ENCODE data around the gene CEP55. TPM values are rescaled to one million over a fixed set of nuclear protein-coding genes. Genes with fewer than 3 reads are reported as not detected.
"Not testable (repeated sequence)": the region's sequence is repeated elsewhere in the genome, so short reads cannot be mapped to it uniquely, and the experiment has no call there.

CEP55 gene
- total RNA-seq, 1 donor from 2014 or later, result 0.59 TPM

GRCh38 chr10:93467635-93468034, 28.8 kb upstream of the CEP55 start:
- DNase-seq; ATAC-seq (ENCODE audit: poor library complexity): not testable (repeated sequence)

DNA sequence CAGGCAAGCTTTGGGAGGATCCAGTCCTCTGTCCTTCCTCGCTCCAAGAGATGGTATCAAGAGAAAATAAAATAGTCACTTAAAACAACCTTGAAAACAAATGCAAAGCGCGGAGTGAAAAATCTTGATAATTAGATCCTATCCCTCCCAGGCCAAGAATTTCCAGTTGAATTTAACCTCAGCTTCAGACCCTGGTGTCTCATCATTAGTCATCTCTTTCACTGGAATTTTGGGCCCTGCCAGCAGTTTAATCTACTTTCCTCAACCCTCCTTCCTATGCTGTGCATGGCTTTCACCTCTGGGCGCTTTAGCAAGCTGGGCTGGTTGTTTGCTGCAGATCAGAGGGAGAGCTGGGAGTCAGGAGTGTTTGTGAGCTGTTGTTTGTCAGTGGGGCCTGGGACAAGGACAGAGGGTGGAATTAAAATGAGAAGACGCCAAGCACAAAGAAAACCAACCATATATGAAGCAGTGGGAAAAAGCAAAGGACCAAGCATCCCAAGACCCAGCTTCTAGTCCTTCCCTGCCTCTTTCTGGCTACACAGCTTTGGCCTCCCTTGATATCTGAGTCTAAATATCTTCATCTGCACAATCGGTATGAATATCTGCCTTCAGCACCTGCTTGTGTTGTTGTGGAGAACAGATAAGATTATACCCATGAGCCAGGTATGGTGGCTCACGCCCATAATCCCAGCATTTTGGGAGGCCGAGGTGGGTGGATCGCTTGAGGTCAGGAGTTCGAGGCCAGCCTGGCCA, 27.8 kb upstream of the CEP55 start:
- intact Hi-C loops (cut with DNase I), result no loop called here
- DNase-seq, result no peak
- ATAC-seq (ENCODE audit: poor library complexity), result no peak

More at GRCh38 chr10:93467635-93468034, 28.8 kb upstream of the CEP55 start:
- intact Hi-C loops (cut with DNase I), result not testable (repeated sequence)

GRCh38 chr10:93469454-93469853, 27.0 kb upstream of the CEP55 start:
- ATAC-seq (ENCODE audit: poor library complexity) (no peak), DNase-seq (no peak)
- intact Hi-C loops (cut with DNase I), result no loop called here

GRCh38 chr10:93471110-93471651, 25.2 kb upstream of the CEP55 start:
- DNase-seq, result no peak
- peak; percentile 16 for ATAC-seq (ENCODE audit: poor library complexity)
- intact Hi-C loops (cut with DNase I), result no loop called here

- intact Hi-C loops (cut with DNase I), result no loop called here
- no peak for ATAC-seq (ENCODE audit: poor library complexity)
- no peak for DNase-seq
These were observed 23.3 kb upstream of the CEP55 start for GRCh38 chr10:93473161-93473560.

DNA sequence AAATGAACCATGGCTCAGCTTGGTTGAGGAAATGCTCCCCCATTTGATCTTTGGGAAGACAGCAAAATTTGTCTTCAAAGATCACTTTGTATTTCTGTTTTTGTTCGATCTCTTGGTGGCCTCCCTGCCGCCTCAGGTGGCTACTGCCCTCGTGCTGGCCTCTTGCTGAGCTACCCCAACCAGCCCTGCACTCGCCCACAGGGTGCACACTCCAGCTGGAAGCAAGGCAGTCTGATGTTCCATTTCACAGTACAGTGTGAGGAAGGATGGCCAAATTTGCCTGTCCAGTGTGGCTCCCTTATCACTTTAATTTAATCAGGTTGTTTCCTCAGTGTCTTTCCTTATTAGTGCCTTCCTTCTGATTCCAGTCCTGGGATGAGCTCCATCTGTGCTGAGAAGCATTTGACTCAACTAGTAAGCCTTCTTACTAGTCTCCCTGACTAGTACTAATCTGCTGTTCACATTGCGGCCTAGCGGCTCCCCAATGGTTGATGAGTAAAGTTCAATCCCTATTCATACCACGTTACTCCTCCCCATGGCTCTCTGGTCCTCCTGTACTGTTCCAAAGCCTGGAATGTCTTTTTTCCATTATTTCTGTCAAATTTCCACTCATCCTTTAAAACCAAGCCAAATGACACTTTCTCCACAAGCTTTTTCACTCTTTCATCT, 22.5 kb upstream of the CEP55 start:
- intact Hi-C loops (cut with DNase I), result no loop called here
- ATAC-seq (ENCODE audit: poor library complexity) (no peak), DNase-seq (no peak)

DNA sequence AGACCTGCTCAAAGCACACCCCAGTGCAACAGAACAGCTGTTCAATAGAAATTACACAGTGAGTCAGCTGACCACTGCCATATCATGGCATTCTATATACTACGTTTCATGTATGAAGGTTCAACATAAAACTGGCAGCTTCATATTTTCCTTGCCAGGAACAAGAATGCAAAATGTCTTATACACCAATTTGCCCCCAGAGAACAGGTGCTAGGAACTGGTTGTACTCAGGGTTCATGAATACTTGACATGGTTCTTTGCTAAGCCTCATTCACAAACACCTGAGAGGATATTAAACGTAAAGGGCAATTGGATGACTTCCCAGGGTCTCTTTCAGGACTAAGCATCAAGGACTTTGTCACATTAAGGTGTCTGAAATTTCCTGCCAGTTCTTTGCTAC, 21.2 kb upstream of the CEP55 start:
- ATAC-seq (ENCODE audit: poor library complexity) (no peak), DNase-seq (no peak)
- intact Hi-C loops (cut with DNase I), result no loop called here

DNA sequence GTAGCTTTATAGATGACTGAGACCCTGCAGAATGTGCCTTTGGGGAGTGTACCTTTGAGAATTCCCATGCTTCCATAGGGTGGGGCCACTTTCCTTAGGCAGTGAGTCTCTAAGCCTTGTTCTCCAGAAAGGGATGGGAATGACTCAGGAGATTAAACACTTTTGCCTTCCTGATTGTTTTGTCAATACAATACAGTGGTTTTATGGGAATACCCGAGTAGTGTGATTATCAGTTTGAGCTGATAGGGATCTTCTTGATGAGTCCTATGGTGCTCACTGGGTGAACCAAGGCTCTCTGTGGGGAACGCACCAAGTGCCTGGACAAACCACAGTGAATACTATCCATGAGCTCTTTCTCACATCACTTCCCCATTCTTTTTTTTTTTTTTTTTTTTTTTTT, 20.5 kb upstream of the CEP55 start:
- DNase-seq (no peak), ATAC-seq (ENCODE audit: poor library complexity) (no peak)
- intact Hi-C loops (cut with DNase I), result no loop called here

DNA sequence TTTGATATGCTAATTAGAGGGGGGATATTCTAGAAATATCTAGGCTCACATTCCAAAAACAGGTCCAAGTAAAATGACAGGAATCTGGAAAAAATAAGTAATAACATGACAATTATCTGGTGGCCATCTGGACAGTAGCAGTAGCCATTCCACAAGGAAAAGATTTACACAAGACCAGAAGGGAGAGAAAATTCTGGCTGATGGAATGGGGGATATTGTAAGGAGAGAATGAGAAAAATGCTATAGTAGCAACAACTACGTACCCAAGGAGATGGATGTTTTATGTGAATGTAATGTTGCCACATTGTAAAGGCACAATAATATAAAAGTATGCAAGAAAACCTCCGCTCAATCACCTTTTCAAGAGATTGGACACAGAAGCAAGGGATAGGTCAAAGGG, 19.7 kb upstream of the CEP55 start:
- DNase-seq, result no peak
- ATAC-seq (ENCODE audit: poor library complexity), result no peak
- intact Hi-C loops (cut with DNase I), result no loop called here

DNA sequence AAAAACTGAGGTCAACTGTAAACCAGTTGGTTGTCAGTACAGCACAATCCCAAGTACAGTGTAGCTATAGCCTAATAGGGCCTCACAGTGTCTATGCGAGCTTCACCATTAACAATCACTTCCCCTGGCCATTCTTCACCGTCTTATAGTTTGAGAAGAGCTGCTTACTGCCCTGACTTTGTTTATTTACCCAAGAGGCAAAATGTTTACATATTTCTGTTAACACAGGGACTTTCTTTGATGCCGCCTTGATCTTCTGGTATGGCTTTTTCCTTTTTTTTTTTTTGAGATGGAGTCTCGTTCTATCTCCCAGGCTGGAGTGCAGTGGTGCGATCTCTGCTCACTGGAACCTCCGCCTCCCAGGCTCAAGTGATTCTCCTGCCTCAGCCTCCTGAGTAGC, 17.5 kb upstream of the CEP55 start:
- ATAC-seq (ENCODE audit: poor library complexity) (no peak), DNase-seq (no peak)
- intact Hi-C loops (cut with DNase I), result no loop called here

GRCh38 chr10:93481637-93482144, 14.7 kb upstream of the CEP55 start:
- ATAC-seq (ENCODE audit: poor library complexity), result peak; percentile 30
- intact Hi-C loops (cut with DNase I), result loop anchor here (2.0 kb wide), 1 partner anchor 105 kb away; no protein-coding TSS in a partner anchor

GRCh38 chr10:93482145-93482834, 14.1 kb upstream of the CEP55 start, which contains the start of gene MYOF:
Gene MYOF, minus strand, starts transcription at chr10:93482334. Its CDS starts 140 bp downstream, at chr10:93482194.
- DNase-seq (peak; percentile 60), ATAC-seq (ENCODE audit: poor library complexity) (peak; percentile 95)
- intact Hi-C loops (cut with DNase I), result loop anchor here (2.0 kb wide), 1 partner anchor 105 kb away; no protein-coding TSS in a partner anchor

More at GRCh38 chr10:93481637-93482144, 14.7 kb upstream of the CEP55 start:
- DNase-seq, result no peak

- no peak for ATAC-seq (ENCODE audit: poor library complexity)
- DNase-seq, result no peak
- intact Hi-C loops (cut with DNase I), result no loop called here
These were observed 10.7 kb upstream of the CEP55 start for GRCh38 chr10:93485690-93486089.

DNA sequence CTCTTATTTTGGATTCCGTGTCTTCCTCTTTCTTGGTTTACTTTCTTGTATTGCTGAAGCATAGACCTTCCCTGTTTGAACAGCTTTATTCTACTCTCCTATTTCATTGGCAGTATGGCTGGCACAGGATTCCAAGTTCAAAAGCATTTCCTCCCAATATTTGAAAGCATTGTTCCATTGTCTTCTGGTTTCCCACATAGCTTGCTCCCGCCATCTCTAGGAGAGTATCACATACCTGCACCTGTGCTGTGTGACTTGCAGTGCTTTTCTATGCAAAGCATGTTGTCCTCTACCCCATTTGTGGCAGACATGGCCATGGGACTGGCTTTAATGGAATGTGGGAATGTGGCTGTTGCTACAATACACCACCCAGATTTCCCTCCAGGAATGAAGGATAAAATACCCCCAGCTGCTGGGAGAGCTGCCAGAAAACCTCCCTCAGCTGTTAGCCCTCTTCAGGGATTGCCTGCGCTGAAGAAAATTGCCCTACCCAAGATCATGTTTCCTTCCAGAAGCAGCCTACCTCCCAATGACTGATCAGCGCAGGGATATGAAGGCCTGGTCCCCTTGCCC, 7.4 kb upstream of the CEP55 start:
- ATAC-seq (ENCODE audit: poor library complexity), result no peak
- intact Hi-C loops (cut with DNase I), result no loop called here
- DNase-seq, result no peak

DNA sequence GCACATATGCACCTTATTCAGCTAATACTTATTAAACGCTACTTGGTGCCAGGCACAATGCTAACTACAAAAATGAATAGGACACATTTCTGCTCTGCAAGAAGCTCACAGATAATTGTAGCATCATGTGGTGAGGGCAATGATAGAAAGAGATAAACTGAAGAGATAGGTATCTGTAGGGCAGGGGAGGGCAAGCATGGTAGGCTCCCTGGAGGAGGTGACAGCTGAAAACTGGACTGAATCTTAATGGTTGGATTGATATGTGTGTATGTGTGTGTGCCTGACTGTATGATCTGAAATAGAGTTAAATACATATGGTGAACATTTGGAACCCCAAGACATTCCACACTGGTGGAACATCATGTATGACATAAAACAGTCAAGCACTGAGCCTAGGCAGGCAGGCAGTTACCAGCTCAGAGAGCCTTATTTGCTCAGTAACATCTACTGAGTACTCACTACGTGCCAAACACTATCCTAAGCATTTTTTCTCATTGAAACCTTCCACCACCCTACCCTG, 4.8 kb upstream of the CEP55 start:
- no peak for DNase-seq
- intact Hi-C loops (cut with DNase I), result no loop called here
- no peak for ATAC-seq (ENCODE audit: poor library complexity)

GRCh38 chr10:93493162-93493561, 3.2 kb upstream of the CEP55 start:
- intact Hi-C loops (cut with DNase I), result no loop called here

DNA sequence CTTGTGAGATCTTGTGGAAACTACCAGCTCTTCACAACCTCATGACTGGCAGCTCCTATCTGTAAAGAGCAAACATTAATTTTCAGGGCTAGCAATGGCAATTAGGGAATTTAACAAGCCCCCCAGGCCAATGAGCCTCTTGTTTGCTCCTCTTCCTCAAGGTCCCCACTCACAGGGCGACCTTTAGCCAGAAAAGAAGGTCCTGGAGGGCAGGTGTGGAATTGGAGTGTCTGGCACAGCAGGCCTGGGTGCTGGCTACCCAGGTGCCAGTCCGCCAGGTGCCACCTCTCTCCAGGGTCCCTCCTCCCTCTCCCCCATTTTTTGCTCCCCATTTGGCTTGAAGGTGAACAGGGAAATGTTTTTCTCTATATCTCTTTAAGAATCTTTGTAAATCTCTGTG, 1.9 kb upstream of the CEP55 start:
- intact Hi-C loops (cut with DNase I), result no loop called here
- DNase-seq (no peak), ATAC-seq (ENCODE audit: poor library complexity) (no peak)

More at GRCh38 chr10:93493162-93493561, 3.2 kb upstream of the CEP55 start:
- ATAC-seq (ENCODE audit: poor library complexity) (no peak), DNase-seq (no peak)

GRCh38 chr10:93495654-93496321, 624 bp upstream of the CEP55 start:
- intact Hi-C loops (cut with DNase I), result no loop called here
- peak; percentile 74 for ATAC-seq (ENCODE audit: poor library complexity)

More at GRCh38 chr10:93495654-93496321, 624 bp upstream of the CEP55 start:
- DNase-seq, result peak; percentile 55
